Fibroblast of the aortic adventitia (primary cell): ENCODE data around the gene KNSTRN. TPM values are rescaled to one million over a fixed set of nuclear protein-coding genes. Genes with fewer than 3 reads are reported as not detected.

Source experiments
- DNase-seq: peaks from one replicate; pipeline ENCODE4 v3.0.0-alpha.2; 2010; ENCODE audit warnings: low read depth
- H3K4me3 ChIP-seq: 2 replicates; pipeline ENCODE4 v1.5.1; 2011; ENCODE audit warnings: low read depth, mild to moderate bottlenecking, control low read depth, low read length, moderate library complexity
- CTCF ChIP-seq: IDR thresholded peaks from 2 replicates; pipeline ENCODE4 v1.5.1; 2011; ENCODE audit warnings: mild to moderate bottlenecking, low read length, control low read depth, inconsistent platforms; ENCODE audit not compliant: insufficient read depth
- total RNA-seq: library from RNA; depleted of rRNA; stranded (reverse); fragments of >200 nt; gene quantifications from 2 replicates; pipeline ENCODE4 v1.2.3, GENCODE V29; 2012; ENCODE audit warnings: low replicate concordance

KNSTRN gene
- total RNA-seq, 1 donor = 44.1 TPM

- H3K4me3 ChIP-seq = no peak overlapping the region
- no peak for DNase-seq
- no peak for TF ChIP-seq CTCF
Observed at GRCh38 chr15:40361640-40362039, 20.9 kb upstream of the KNSTRN start.

- H3K4me3 ChIP-seq = no peak overlapping the region
- no peak for TF ChIP-seq CTCF
- no peak for DNase-seq
Observed at GRCh38 chr15:40363611-40364010, 18.9 kb upstream of the KNSTRN start.

- TF ChIP-seq CTCF = no peak
- DNase-seq = no peak
- H3K4me3 ChIP-seq = no peak overlapping the region
Observed at GRCh38 chr15:40364251-40364650, 18.3 kb upstream of the KNSTRN start.

- DNase-seq = no peak
- no peak for TF ChIP-seq CTCF
- H3K4me3 ChIP-seq = no peak overlapping the region
Observed at GRCh38 chr15:40365016-40365415, 17.5 kb upstream of the KNSTRN start.

GRCh38 chr15:40365624-40366456 is 16.7 kb upstream of the KNSTRN start:
- DNase-seq = no peak

GRCh38 chr15:40366457-40367370 is 15.8 kb upstream of the KNSTRN start:
- H3K4me3 ChIP-seq = no peak overlapping the region
- DNase-seq = no peak
- TF ChIP-seq CTCF = no peak

More at GRCh38 chr15:40365624-40366456, 16.7 kb upstream of the KNSTRN start:
- H3K4me3 ChIP-seq = no peak overlapping the region
- TF ChIP-seq CTCF = no peak
